Right atrium auricular region (tissue), 2 donors: ENCODE results near the gene ZNF362. TPM values are rescaled to one million over a fixed set of nuclear protein-coding genes. Genes with fewer than 3 reads are reported as not detected.
"Not testable (repeated sequence)": the region's sequence is repeated elsewhere in the genome, so short reads cannot be mapped to it uniquely, and the experiment has no call there.

ENCODE experiments used
- DNase-seq: peaks from one replicate; pipeline ENCODE4 v3.0.0-alpha.2; 2019; ENCODE audit warnings: low spot score
- H3K27ac ChIP-seq, 2 donors: fragments of 200-600 bp; sonication (generic); 1 replicate in 1 of 2; 2 replicates in 1 of 2; pipeline ENCODE4 v1.5.1; 2016 to 2019
- H3K27me3 ChIP-seq, 2 donors: fragments of 200-600 bp; sonication (generic); one replicate each; pipeline versions ENCODE4 v1.5.1 to v1.6.0; 2017 to 2019
- H3K36me3 ChIP-seq: fragments of 200-600 bp; sonication (generic); one replicate; pipeline ENCODE4 v1.5.1; 2016
- H3K4me1 ChIP-seq, 2 donors: fragments of 200-600 bp; sonication (generic); one replicate each; pipeline versions ENCODE4 v1.5.1 to v1.6.0; 2017 to 2019
- H3K4me3 ChIP-seq, 2 donors: fragments of 200-600 bp; sonication (generic); 1 replicate in 1 of 2; 2 replicates in 1 of 2; pipeline ENCODE4 v1.5.1; 2017 to 2019; ENCODE audit warnings: mild to moderate bottlenecking in 1 of 2, moderate library complexity in 1 of 2
- H3K9me3 ChIP-seq, 2 donors: fragments of 200-600 bp; sonication (generic); one replicate each; pipeline ENCODE4 v1.5.1; 2019
- total RNA-seq, 2 donors: library from RNA; depleted of rRNA; stranded (reverse); fragments of >200 nt; gene quantifications; one replicate each; pipeline ENCODE4 v1.1.0, GENCODE V29; 2016
- TF ChIP-seq, protein P1 (sequence below), 2 donors: fragments of 200-600 bp; sonication (generic); IDR thresholded peaks; one replicate each; pipeline ENCODE4 v1.5.1; 2019; ENCODE audit warnings: antibody characterized with exemption in 2 of 2

ZNF362 gene
- total RNA-seq, 2 donors from 2014 or later: 23.5 to 50.5 TPM

- no peaks in the 10 kb centered on the region for H3K9me3 ChIP-seq
- no peaks in the 10 kb centered on the region for H3K36me3 ChIP-seq
- no peak overlapping the region for H3K27ac ChIP-seq
- no peak for DNase-seq
- H3K4me3 ChIP-seq: no peak overlapping the region
- peaks cover 0 to 13% of the 10 kb centered on the region in 2 donors for H3K4me1 ChIP-seq
- H3K27me3 ChIP-seq: no peaks in the 10 kb centered on the region
- TF ChIP-seq, protein P1, sequence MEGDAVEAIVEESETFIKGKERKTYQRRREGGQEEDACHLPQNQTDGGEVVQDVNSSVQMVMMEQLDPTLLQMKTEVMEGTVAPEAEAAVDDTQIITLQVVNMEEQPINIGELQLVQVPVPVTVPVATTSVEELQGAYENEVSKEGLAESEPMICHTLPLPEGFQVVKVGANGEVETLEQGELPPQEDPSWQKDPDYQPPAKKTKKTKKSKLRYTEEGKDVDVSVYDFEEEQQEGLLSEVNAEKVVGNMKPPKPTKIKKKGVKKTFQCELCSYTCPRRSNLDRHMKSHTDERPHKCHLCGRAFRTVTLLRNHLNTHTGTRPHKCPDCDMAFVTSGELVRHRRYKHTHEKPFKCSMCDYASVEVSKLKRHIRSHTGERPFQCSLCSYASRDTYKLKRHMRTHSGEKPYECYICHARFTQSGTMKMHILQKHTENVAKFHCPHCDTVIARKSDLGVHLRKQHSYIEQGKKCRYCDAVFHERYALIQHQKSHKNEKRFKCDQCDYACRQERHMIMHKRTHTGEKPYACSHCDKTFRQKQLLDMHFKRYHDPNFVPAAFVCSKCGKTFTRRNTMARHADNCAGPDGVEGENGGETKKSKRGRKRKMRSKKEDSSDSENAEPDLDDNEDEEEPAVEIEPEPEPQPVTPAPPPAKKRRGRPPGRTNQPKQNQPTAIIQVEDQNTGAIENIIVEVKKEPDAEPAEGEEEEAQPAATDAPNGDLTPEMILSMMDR (IDR thresholded peaks at IDR 0.05): no peak
Observed at GRCh38 chr1:33307494-33307864, 51.2 kb downstream of the ZNF362 start.

- H3K27ac ChIP-seq, H3K4me3 ChIP-seq, H3K36me3 ChIP-seq, H3K27me3 ChIP-seq, H3K9me3 ChIP-seq, DNase-seq: not testable (repeated sequence)
- peaks cover 0 to 13% of the 10 kb centered on the region in 2 donors for H3K4me1 ChIP-seq
Observed at GRCh38 chr1:33309351-33309750, 53.1 kb downstream of the ZNF362 start.

DNA sequence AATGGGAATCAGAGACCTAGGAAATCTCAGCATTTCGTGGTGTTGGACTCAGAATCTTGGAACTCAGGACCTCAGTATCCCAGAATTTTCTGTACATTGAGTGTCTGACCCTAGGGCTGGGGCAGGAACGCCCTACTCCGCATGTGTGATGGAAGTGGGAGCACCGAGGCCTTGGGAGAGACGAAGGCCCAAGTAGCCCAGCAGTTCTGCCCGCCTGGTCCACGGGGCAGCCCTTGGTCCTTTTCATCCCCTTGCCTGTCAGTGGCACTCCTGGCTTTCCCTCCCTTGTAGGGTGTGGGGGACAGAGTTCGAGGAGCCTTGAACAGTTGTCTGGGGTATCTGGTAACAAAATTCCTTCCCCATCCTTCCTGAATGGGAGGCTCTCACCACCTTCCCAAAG is 54.4 kb downstream of the ZNF362 start:
- TF ChIP-seq, protein P1 (IDR thresholded peaks at IDR 0.05): no peak
- H3K27ac ChIP-seq: no peak overlapping the region
- no peaks in the 10 kb centered on the region for H3K36me3 ChIP-seq
- no peaks in the 10 kb centered on the region for H3K9me3 ChIP-seq
- H3K4me1 ChIP-seq: peaks cover 0 to 13% of the 10 kb centered on the region in 2 donors
- no peaks in the 10 kb centered on the region for H3K27me3 ChIP-seq
- no peak overlapping the region for H3K4me3 ChIP-seq
- DNase-seq: no peak

DNA sequence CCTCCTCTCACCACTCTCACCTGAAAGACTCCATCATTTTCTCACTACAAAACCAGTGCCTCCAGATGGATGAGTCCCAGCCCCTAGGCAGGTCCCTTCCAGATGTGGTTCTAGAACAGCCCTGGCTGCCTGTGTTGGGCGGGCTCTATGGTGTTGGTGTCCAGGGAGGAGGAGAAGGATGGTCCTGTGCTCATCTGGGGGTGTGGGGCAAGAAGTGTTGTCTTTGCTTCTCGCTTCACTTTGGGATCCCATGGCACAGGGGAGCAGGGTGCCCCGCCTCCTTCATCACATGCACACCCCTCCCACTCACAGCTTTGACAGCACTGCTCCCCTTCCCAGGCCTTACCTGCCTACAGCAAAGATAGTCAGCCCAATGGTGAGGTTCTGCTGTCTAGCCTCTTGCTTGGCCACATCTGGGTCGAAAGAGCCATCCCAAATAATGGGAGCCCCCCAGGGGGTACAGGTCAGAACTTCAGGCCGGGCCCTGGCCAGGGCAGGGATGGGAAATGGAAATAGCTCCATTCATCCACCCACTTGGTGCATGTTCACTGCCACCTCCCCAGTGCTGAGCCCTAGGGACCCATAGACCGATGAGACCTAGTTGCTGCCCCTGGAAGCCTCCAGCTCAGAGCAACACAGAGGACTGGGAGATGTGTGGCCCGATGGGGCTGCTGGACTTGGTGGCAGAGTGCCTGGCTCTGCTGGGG is 55.6 kb downstream of the ZNF362 start:
- no peak overlapping the region for H3K27ac ChIP-seq
- no peaks in the 10 kb centered on the region for H3K9me3 ChIP-seq
- TF ChIP-seq, protein P1 (IDR thresholded peaks at IDR 0.05): no peak
- no peaks in the 10 kb centered on the region for H3K27me3 ChIP-seq
- H3K36me3 ChIP-seq: no peaks in the 10 kb centered on the region
- DNase-seq: no peak
- no peak overlapping the region for H3K4me3 ChIP-seq
- H3K4me1 ChIP-seq: peaks cover 0 to 4% of the 10 kb centered on the region in 2 donors

DNA sequence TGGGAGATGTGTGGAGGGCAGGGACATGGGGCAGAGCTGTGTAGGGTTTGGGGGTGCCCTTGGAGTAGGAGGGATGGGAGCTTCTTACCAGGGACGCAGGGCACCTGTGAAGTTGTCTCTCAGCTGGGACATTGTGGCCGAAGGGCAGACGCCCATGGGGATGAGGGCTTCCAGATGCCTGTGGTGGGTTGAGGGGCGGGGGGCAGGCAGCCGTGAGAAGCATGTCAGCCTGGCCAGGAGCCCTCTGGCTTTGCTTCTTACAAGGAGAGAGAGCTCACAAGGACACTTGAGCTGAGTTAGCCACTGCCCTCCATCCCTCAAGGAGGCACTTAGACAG is 56.1 kb downstream of the ZNF362 start:
- DNase-seq: no peak
- Histone ChIP-seq H3K4me1 (no peaks in the 10 kb centered on the region), H3K4me3 (no peak overlapping the region), H3K27me3 (no peaks in the 10 kb centered on the region), H3K27ac (no peak overlapping the region), H3K36me3 (no peaks in the 10 kb centered on the region), H3K9me3 (no peaks in the 10 kb centered on the region)
- TF ChIP-seq, protein P1 (IDR thresholded peaks at IDR 0.05): no peak

DNA sequence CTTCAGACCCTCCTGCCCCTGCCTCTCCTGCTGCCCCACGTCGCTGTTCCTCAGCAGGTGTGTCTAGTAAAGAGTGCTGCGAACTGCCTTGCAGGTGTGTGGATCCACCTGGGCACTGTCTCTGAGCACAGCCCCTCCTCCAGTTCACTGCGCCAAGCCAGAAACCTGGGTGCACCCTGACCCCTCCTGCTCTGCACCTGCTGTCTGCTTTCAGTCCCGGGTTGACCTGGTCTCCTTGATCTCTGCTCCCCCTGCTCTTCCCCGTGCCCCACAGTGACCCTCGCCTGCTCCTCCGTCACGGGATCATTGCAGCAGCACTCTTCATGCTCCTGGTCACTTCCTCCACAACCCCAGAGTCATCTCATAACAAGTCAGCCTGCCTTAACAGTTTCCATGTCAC is 58.1 kb downstream of the ZNF362 start:
- Histone ChIP-seq H3K4me1 (no peaks in the 10 kb centered on the region), H3K27ac (no peak overlapping the region), H3K27me3 (no peaks in the 10 kb centered on the region), H3K4me3 (no peak overlapping the region), H3K9me3 (no peaks in the 10 kb centered on the region), H3K36me3 (no peaks in the 10 kb centered on the region)
- TF ChIP-seq, protein P1 (IDR thresholded peaks at IDR 0.05): no peak
- DNase-seq: no peak
